Liver (tissue), 2 donors: ENCODE results near the gene CD55.

Experiments used
- CTCF ChIP-seq: fragments of 150-350 bp; IDR thresholded peaks from 2 replicates; pipeline ENCODE4 v1.5.1; 2017; ENCODE audit warnings: improper control_type of control experiment, low read depth, low read length; ENCODE audit not compliant: missing input control
- REST ChIP-seq: IDR thresholded peaks from 2 replicates; pipeline ENCODE4 v1.6.1; 2016; ENCODE audit warnings: antibody characterized with exemption, mild to moderate bottlenecking
- donor health status: healthy.

- TF ChIP-seq CTCF (no peak), REST (no peak)
Measured at GRCh38 chr1:207291723-207292122, 29.8 kb upstream of the CD55 start.
